Vagina (tissue), 2 donors: ENCODE measurements around the gene IGFN1.

Source experiments
- CTCF ChIP-seq, 3 experiments: fragments of 450-650 bp in 2 of 3; fragments of 200-600 bp in 1 of 3; sonication (generic) in 1 of 3; IDR thresholded peaks; one replicate each; pipeline ENCODE4 v1.5.1; 2017 to 2019; ENCODE audit warnings: antibody characterized with exemption in 3 of 3, mild to moderate bottlenecking in 2 of 3, moderate library complexity in 2 of 3
- POLR2A ChIP-seq, 2 donors: fragments of 450-650 bp; IDR thresholded peaks; one replicate each; pipeline ENCODE4 v1.6.1; 2017; ENCODE audit warnings: antibody characterized with exemption in 2 of 2, mild to moderate bottlenecking in 2 of 2, moderate library complexity in 2 of 2
- POLR2AphosphoS5 ChIP-seq, 2 donors: sonication (generic); formaldehyde crosslinking; IDR thresholded peaks; one replicate each; pipeline ENCODE4 v1.9.0; 2017; ENCODE audit warnings: antibody characterized with exemption in 2 of 2, mild to moderate bottlenecking in 2 of 2, low read depth in 1 of 2; ENCODE audit not compliant: insufficient read depth in 1 of 2

GRCh38 chr1:201145816-201146215, 44.8 kb upstream of the IGFN1 start:
- TF ChIP-seq CTCF (IDR thresholded peaks at IDR 0.05): no peak
- no peak for TF ChIP-seq POLR2A (IDR thresholded peaks at IDR 0.05)
- TF ChIP-seq POLR2AphosphoS5 (IDR thresholded peaks at IDR 0.05; ENCODE audit: insufficient read depth in 1 of 2, low read depth in 1 of 2): no peak
